Measurements from ENCODE around the gene SCN8A.
"Not testable (repeated sequence)": the region's sequence is repeated elsewhere in the genome, so short reads cannot be mapped to it uniquely, and the experiment has no call there.

Gene SCN8A

DNA sequence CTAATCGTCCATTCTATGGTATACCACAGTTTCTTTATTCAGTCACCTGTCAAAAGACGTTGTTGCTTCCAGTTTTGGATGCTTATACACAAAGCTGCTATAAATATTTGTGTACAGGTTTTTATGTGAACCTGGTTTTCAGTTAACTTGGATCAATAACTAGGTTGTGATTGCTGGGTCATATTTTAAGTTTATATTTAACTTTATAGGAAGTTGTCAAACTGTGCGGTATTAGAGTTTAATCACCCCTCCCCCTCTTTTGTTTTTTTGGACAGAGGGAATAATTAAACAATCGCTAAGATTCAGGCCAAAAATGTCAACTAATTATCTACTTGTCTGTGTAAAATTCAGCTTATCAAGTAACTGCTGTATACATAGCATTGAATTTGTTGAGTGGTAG, 34.3 kb downstream of the SCN8A start:
- no peak for DNase-seq

DNA sequence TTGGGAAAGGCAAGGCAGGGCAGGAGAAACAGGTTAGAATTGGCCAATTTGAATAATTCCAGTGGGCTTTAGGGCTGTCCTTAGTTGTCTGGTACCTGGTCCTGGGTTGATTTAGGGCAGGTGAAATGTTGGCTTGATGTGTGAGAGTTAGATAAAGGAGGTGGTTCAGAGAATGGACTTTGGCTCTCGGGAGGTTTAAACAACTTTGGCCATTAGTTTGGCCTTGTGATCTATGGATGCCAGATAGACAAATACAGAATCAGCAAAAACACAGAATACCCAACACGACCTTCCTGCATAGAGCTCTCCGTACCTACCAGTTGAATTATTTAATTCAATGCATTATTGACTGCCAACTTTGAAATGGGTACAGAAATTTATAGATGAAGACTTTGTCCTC, 35.1 kb downstream of the SCN8A start:
- no peak for DNase-seq

DNA sequence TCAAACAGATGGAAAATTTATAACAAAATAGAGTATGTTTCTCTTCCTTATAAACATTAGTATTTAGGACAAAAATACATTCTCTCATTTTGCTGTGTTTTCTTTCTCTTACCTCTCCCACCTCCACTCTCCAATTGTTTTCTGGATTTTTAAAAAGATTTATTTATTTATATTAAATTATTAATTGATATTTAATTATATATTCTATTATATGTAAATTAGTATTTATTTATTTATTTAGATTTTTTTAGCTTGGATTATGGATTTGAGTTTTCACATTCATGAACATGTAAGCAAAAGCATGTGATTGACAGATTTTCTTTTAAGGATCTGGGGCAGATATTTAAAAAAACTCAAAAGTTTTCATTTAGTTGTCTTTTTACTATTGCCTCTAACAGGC, 35.6 kb downstream of the SCN8A start:
- DNase-seq, result no peak

DNA sequence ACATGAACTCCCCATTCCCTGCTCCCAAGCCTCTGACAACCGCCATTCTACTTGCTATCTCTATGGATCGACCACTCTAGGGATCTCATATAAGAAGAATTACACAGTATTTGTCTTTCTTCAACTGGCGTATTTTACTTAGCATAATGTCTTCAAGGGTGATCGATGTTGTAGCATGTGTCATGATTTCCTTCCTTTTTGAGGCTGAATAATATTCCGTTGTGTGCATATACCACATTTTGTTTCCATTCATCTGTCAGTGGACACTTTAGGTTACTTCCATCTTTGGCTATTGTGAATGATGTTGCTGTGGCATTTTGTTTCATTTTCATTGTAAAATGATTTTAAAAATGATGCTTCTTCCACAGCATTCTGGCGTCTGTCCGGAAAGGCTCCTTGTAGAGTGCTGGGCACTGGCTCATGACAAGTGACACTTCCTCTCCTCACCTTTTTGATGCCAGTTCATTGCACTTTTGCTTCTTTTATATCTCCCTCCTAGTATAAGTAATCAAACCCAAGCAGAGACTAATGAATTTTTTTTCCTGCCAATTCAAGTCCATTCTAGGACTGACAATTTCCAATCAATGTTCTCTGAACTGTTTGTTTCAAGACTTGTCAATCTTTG, 39.3 kb downstream of the SCN8A start:
- no peak for DNase-seq

DNA sequence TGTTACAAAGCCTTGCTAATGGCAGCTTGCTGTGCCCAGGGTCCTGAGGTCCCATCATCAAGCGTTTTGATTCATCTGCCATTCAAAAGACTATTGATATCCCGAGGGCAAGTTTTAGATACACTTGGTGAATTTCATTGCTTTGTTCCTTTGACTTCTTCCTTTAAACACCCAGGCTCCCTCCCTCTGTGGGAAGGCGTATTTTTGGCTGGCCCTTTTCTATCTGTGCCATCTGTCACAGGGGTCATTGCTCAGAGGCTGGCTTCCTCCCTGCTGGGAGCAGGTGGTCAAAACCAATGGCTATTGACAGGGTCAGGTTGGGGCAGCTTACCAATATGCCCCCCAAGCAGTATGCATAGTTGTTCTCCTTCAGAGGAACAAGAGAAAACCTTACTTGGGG, 40.0 kb downstream of the SCN8A start:
- DNase-seq, result no peak

DNA sequence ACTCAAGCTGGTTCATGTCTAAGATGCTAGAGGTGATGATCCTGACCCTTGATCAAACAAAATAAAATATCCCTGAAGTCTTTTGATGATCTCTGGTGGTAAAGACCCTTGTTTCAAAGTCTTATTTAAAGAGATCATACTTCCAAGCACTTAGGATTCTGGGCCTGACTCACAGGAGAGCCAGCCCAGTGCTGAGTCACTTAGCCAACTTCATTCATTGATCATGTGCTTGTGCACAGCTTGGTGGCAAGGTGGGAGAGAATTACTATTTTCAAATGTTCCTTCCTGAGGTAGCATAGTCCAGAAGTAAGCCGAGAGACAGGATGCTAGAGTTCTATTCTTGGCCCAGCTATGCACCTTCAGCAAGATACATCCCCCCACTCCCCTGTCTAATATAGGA, 40.6 kb downstream of the SCN8A start:
- DNase-seq, result no peak

DNA sequence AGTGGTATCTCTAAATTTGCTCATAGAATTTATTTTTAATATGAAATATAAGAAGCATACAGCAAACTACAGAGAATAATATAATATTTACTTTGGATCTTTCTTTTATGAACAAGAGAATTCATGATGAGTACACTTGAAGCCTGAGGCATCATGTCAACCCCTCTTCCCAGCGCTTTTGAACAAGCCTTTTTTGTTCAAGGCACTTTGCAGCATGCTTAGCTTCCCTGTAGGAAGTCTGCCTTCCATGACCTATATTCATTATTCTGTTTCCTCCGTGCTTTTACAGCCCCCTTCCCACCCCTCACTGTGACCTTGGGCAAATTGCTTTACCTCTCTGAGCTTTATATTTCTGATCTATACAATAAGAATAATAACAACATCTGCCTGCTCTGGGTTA, 41.6 kb downstream of the SCN8A start:
- DNase-seq, result no peak

DNA sequence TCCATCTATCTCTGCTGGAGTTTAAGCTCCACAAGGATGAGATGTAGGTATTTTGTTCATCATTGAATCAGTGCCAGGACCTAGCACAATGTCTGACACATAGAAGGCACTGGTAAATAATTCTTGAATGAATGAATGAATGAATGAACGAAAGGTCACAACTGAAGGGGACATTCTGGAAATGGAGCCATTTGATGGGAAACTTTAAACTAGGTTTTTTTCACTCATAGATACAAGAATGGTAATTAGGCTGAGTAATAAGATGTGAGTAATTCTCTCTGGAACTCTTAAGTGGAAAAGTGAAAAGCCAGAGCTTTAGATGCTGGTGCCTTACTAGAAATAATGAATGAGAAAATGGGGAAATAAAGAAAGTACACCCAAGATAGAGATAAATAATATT, 44.3 kb downstream of the SCN8A start:
- DNase-seq, result no peak

DNA sequence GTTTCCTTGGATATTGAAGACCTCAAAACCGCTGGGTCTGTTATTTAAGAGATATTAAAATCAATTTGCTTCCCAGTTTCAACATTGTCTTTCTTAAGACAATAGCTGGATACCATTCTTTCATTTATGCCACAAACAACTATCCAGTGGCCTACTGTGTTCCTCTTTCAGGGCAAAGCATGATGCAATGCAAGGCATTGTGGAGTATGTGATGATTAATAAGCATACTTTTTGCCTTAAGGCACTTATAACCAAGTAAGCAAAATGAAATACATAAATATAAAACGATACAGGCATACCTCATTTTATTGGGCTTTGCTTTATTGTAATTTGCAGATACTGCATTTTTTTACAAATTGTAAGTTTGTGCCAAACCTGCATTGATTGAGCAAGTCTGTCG, 45.5 kb downstream of the SCN8A start:
- no peak for DNase-seq

DNA sequence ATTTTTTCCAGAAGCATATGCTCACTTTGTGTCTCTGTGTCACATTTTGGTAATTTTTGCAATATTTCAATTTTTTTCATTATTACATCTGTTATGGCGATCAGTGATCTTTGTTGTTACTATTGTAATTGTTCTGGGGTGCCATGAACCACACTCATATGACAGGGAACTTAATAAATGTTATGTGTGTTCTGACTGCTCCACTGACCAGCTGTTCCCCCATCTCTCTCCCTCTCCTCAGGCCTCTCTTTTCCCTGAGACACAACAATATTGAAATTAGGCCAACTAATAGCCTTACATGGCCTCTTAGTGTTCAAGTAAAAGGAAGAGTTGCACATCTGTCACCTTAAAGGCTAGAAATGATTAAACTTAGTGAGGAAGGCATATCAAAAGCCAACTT, 46.0 kb downstream of the SCN8A start:
- DNase-seq, result no peak

DNA sequence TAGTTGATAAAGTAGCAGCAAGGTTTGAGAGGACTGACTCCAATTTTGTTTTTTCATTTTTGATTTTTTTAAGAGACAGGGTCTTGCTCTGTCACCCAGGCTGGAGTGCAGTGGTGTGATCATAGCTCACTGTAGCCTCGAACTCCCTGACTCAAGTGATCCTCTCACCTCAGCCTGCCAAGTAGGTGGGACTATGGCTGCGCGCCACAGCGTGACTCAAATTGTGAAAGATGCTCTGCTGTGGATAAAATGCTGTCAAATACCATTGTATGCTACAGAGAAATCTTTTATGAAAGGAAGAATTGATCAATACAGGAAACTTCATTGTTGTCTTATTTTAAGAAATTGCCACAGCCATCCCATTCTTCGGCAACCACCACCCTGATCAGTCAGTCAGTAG, 48.3 kb downstream of the SCN8A start:
- no peak for DNase-seq

DNA sequence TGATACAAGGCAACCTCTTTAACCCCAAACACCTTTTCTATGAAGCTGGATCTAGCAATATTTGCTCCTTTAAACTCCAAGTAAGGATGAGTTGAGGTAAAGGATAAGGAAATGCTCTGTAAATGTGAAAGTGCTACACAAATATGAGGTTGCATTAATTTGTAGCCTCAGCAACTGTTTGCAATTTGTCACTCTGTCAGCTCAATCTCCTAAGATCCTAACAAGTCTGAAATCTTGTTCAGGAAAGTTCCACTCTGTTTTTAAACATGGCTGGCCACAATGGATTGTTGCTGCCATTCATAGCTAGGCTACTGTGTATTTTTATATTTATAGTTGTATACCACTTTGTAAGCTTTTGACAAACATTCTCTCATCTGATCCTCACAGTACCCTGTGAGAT, 51.3 kb downstream of the SCN8A start:
- no peak for DNase-seq

DNA sequence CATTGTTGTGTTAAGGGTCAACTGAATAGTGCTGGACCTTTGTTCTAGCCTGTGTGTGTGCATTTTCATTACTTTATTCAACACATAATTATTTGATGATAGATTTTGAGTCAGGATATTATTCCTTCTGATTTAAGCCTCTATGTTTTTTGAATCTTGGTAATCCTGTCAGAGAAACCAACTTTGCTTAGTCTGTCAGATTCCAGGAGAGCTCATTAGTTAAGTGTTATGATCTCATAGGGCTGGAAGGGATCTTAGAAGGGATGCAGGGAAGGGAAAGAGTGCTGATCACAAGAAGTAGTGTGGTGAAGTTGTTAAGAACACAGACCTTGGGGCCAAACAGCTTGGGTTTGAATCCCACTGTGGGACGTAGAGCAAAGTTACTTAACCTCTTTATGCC, 52.9 kb downstream of the SCN8A start:
- no peak for DNase-seq

DNA sequence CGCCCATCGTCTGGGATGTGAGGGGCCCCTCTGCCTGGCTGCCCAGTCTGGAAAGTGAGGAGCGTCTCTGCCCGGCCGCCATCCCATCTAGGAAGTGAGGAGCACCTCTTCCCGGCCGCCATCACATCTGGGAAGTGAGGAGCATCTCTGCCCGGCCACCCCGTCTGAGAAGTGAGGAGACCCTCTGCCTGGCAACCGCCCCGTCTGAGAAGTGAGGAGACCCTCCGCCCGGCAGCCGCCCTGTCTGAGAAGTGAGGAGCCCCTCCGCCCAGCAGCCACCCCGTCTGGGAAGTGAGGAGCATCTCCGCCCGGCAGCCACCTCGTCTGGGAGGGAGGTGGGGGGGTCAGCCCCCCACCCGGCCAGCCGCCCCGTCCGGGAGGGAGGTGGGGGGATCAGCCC, 53.7 kb downstream of the SCN8A start:
- not testable (repeated sequence) for DNase-seq

DNA sequence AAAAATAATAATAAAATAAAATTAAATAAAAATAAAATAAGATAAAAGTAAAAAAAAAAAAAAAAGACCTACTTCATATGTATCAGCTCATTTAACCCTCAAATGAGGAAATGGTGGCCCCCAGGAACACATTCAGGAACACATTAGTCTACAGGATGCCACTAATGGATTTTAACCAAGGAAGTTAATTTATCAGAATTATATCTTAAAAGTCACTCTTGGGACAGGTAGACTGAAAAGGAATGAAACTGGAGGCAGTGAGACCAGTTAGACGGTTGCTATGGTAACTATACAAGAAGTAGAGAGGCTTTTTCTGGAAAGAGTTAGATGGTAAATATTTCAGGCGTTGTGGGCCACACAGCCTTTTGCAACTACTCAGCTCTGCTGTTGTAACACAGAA, 54.9 kb downstream of the SCN8A start:
- DNase-seq, result no peak

DNA sequence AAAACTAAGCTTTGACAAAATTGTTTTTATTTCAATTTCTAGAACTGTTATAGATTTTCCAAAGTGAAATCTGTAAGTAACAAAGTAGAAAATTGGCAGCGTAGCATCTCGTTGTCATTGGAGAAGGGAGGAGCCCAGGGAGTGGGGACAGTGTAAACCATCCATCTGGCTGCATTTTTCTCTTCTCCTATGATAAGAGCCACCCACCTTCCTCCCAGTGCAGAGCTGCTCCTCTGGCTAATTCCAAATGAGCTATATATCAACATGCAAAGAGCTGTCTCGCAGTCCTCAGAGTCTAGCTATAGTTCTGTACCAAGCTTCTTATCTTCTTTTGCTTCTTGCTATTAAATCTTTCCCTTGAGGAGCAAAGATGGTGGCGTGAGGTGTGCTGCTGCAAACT, 56.6 kb downstream of the SCN8A start:
- DNase-seq, result no peak

DNA sequence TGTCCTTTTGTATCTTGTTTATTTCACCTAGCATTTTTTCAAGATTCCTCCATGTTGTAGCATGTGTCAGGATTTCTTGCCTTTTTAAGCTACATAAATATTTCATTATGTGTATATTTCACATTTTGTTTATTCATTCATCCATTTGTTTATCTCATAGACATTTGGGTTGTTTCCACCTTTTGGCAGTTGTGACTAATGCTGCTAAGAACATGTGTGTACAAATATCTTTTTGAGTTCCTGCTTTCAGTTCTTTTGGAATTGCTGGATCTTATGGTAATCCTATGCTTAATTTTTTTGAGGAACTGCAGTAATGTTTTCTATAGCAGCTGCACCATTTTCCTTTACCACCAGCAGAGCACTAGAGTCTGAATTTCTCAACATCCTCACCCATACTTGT, 62.4 kb downstream of the SCN8A start:
- DNase-seq, result no peak

DNA sequence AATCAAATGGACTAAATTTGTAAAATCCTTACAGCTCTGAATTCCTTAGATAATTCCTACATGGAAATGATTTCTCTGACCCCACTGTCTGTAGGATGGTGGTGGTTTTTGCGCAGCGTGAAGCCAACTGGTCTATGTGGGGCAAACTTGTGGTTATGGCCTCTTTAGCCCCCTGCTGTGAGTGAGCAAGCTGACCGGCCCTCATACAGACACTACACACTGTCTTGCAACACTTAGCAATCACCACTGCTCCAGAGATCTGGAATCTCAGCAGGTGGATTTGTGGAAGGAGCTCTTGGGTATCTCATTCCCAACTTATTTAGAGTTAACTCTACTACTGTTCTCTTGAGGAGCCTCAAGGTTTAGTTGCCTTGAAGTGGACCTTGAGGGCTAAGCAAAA, 70.2 kb downstream of the SCN8A start:
- no peak for DNase-seq

DNA sequence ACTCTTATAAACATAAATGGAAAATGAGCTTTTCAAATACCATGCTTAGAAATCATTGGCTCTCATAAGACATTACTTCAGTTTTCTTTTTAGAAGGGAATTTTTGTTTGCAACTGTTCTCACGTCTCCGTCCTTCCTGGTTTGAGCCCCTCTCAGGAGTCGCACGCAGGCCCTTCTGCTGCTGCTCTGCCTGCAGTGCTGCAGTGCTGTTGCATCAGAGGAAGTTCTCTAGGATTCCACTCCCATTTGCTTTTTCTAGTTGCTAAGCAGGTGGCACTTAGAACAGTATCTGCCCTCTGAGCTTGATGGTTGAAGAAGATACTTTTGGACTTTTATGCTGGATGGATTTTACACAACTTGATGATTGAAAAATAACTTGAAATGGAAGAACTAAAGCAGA, 70.8 kb downstream of the SCN8A start:
- no peak for DNase-seq

DNA sequence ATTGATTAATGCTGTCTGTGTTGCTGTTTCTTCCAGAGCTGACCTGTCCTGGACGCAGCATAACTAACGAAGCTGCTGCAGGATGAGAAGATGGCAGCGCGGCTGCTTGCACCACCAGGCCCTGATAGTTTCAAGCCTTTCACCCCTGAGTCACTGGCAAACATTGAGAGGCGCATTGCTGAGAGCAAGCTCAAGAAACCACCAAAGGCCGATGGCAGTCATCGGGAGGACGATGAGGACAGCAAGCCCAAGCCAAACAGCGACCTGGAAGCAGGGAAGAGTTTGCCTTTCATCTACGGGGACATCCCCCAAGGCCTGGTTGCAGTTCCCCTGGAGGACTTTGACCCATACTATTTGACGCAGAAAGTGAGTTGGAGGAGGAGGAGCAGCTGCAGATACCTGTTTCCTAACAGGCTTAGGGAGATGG, 71.7 kb downstream of the SCN8A start:
- DNase-seq, result no peak

DNA sequence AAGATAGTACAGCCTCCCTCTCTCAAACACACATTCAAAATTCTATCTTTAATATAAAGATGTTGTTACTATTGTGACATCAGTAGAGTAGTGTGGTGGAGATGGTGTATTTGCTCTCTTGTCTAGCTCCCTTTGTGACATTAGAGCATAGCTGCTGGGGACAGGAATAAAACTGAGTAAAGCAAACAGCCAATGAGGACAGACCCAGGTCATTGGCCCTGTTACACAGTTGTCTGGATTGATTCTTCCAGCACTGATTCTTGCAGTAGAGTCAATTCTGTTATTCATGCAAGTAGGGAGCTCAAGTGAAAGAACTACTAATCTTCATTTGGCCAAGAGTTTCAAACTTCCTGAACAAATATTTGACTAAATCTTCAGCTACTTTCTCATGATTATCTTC, 72.4 kb downstream of the SCN8A start:
- no peak for DNase-seq

DNA sequence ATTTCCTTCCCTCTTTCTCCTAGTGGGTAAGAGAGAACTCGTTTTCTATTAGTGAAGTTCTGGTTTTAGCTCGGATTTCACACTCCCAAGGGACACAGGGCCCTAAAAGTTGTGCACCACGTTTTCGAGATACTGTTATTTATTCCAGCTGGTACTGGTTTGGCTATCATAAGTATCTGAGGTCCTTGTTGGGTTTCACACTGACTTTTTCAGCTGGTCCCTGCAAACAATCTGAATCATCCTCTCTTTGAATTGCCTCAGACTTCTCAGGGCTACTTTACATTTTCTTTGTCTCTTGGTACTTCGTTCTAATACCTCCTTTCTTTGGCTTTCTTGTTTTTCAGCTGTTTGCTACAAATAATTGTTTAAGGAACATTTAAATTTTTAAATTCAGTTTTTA, 75.7 kb downstream of the SCN8A start:
- no peak for DNase-seq

DNA sequence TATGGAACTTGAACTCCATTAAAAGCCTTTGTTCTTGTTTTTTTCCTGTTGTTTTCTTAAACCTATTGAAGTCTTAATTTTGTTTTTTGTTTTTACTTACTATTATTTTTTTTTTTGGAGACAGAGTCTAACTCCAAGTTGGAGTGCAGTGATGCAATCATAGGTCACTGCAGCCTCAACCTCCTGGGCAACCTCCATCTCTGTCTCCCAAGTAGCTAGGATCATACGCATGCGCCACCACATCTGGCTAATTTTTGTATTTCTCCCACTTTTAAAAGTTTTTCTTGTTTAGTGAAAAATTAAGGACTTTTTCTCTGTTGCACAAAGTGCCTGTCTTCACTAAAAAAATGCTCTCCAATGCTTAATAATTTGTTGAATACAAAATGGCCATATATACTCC, 76.2 kb downstream of the SCN8A start:
- DNase-seq, result no peak

DNA sequence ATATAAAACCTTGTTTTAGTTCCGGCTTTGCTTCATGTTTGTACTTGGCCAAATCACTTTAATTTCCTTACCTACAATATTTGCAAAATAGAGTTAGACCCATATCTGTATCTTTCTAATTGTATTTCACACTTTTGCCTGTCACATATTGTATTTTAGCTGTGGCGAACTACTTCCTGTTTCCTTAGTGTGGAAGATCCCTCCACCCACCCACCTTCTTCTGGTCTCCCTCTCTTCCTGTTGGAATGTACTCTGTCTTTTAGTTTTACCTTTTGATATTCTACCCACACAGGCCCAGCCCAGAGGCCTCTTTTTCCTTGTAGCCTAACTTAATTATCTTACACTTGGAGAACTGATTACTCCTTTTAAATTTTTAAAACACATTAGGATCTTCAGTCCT, 78.2 kb downstream of the SCN8A start:
- no peak for DNase-seq

DNA sequence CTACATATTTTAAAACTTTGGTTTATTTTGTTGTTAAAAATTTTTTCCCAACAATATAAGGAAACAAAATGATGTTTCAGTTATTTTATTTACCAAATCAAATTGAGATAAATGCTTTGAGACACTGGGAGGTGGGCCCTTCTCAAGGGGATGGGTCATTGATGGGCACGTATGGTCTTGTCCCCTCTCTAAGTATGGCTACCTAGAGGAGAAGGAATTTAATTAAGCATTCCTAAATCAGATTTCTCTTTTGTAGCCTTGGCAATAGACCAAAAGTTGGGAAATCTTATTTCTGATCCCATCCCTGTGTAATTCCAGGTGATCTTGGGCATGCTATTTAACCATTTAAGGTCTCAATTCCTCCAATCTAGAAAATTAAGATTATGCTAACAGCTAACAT, 79.0 kb downstream of the SCN8A start:
- no peak for DNase-seq

DNA sequence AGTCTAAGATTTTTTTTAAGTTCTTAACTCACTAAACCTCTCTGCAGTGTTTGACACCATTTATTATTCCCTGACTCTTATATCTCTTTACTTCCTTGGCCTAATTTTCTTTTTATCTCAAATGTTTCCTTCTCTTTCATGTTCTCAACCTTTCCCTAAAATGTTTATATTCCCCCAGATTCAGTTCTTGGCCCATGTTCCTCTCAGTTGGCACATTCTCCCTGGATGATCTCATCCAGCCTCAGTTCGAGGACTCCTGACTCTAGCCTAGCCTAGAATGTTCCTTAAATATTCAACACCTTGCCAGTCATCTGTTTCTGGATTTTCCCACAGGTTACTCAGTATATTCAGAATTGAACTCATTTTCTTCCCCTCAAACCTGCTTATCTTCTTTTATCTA, 81.3 kb downstream of the SCN8A start:
- DNase-seq, result no peak

All from stimulated activated CD4-positive, alpha-beta T cell treated with anti-CD3 and anti-CD28 coated beads, Interleukin-2, amount 100 ng/mL, for 48 hours (primary cell).